ENCODE results near the gene MCMBP.

DNA sequence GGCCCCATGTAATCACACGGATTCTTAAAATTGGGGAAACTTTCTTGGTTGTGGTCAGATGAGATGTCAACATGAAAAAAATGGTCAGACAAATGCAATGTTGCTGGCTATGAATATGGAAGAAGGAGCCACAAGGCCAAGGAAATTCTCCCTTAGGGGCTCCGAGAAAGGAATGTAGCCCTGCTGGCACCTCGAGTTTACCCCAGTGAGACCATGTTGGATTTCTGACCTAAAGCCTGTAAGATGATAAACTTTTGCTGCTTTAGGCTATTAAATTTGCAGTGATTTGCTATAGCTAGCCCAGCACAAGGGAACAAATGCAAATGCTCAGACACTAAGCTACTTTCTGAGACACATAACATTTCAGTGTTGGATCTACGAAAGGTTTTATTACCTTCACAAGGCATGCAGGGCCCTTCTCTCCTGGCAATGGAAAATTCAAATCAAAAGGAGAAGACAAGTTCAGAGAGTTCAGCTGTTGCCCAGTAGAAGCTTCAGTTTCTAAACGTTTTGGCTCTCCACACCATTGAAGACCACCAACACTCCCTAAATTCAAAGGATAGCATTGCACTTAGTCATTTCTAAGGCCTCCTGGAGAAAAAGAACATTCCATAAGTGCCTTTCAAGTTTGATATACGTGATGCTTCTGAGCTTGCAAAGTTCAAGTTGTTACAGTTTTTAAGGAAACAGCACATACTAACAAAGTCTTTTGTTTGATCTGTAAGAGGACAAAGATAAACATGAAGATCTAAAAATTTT lies 23.4 kb downstream of the MCMBP start:
- TF ChIP-seq KLF7 (tag by site-specific recombination; IDR thresholded peaks at IDR 0.05; ENCODE audit: borderline replicate concordance) (no peak), CTCF (tag by site-specific recombination; IDR thresholded peaks at IDR 0.05) (no peak), SCRT2 (tag by site-specific recombination; IDR thresholded peaks at IDR 0.05) (no peak), REPIN1 (tag by site-specific recombination; IDR thresholded peaks at IDR 0.05; ENCODE audit: low read depth) (no peak)

Measured in HEK293 (cell line).